ENCODE results near the gene ST6GALNAC4.
"Not testable (repeated sequence)": the region's sequence is repeated elsewhere in the genome, so short reads cannot be mapped to it uniquely, and the experiment has no call there.

The ST6GALNAC4 gene

DNA sequence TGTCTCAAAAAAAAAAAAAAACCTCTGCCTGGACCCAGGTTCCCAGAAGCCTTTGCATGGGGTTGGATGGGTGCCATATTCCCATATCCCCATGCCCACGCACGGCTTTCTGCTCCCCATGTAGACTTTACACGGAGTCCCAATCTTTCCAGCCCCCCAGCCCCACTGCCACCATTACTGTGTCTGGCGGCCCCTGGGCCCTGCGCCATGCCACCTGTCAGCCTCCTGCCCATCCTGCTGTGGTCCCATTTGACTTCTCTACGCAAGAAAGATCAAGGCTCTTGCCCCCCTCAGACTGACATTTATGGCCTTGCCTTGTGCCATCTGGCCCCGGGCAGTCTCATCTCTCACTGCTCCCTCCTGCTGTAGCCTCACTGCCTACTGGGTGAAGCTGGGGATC, 32.9 kb downstream of the ST6GALNAC4 start:
- ATAC-seq (replicated peaks; ENCODE audit: extremely low read depth, poor library complexity, severe bottlenecking): no peak
- peak overlapping the region; percentile 73 for H3K27ac Mint-ChIP-seq (ENCODE audit: low read depth)

DNA sequence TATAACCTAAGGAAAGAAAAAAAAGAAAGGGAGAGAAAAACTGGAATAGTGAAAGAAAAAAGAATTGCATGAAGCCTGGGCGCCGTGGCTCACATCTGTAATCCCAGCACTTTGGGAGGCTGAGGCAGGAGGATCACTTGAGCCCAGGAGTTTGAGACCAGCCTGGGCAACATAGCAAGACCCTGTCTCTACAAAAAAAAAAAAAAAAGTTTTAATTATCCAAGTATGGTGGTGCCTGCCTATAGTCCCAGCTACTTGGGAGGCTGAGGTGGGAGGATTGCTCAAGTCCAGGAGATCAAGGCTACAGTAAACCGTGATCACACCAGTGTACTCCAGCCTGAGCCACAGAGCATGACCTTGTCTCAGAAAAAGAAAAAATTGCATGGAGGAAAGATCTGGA, 35.1 kb downstream of the ST6GALNAC4 start:
- not testable (repeated sequence) for H3K27me3 Mint-ChIP-seq; DNase-seq (ENCODE audit: low spot score in 2 of 2); H3K4me3 Mint-ChIP-seq; H3K9me3 Mint-ChIP-seq; ATAC-seq (replicated peaks; ENCODE audit: extremely low read depth, poor library complexity, severe bottlenecking)
- H3K4me1 Mint-ChIP-seq: peaks cover 18% of the 10 kb centered on the region
- peak overlapping the region; percentile 24 for H3K27ac Mint-ChIP-seq (ENCODE audit: low read depth)
- H3K36me3 Mint-ChIP-seq (ENCODE audit: insufficient read depth): peaks cover 24% of the 10 kb centered on the region

More for the DNA sequence above, 32.9 kb downstream of the ST6GALNAC4 start:
- Mint-ChIP-seq H3K36me3 (ENCODE audit: insufficient read depth) (peaks cover 35% of the 10 kb centered on the region), H3K4me1 (peaks cover 24% of the 10 kb centered on the region), H3K27me3 (no peaks in the 10 kb centered on the region), H3K9me3 (no peaks in the 10 kb centered on the region), H3K4me3 (no peak overlapping the region)
- DNase-seq (ENCODE audit: low spot score in 2 of 2): no peak

DNA sequence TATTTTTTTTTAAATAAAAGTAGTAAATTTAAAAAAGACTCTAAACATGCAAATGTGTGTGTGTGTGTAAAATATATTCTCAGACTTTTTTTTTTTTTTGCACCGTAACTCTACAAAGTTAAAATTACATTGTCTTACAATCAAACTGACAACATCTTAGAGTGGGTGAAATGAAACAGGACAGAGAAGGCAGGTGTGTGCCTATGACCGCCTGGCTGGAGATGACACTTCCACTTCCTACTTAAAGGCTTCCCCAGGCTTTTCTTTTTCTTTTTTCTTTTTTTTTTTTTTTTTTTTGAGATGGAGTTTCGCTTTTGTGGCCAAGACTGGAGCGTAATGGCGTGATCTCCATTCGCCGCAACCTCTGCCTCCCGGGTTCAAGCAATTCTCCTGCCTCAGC, 36.7 kb downstream of the ST6GALNAC4 start:
- H3K4me1 Mint-ChIP-seq: peaks cover 13% of the 10 kb centered on the region
- no peak for DNase-seq (ENCODE audit: low spot score in 2 of 2)
- H3K4me3 Mint-ChIP-seq: no peak overlapping the region
- H3K27me3 Mint-ChIP-seq: no peaks in the 10 kb centered on the region
- H3K9me3 Mint-ChIP-seq: no peaks in the 10 kb centered on the region
- no peak for ATAC-seq (replicated peaks; ENCODE audit: extremely low read depth, poor library complexity, severe bottlenecking)
- peaks cover 17% of the 10 kb centered on the region for H3K36me3 Mint-ChIP-seq (ENCODE audit: insufficient read depth)
- H3K27ac Mint-ChIP-seq (ENCODE audit: low read depth): no peak overlapping the region

DNA sequence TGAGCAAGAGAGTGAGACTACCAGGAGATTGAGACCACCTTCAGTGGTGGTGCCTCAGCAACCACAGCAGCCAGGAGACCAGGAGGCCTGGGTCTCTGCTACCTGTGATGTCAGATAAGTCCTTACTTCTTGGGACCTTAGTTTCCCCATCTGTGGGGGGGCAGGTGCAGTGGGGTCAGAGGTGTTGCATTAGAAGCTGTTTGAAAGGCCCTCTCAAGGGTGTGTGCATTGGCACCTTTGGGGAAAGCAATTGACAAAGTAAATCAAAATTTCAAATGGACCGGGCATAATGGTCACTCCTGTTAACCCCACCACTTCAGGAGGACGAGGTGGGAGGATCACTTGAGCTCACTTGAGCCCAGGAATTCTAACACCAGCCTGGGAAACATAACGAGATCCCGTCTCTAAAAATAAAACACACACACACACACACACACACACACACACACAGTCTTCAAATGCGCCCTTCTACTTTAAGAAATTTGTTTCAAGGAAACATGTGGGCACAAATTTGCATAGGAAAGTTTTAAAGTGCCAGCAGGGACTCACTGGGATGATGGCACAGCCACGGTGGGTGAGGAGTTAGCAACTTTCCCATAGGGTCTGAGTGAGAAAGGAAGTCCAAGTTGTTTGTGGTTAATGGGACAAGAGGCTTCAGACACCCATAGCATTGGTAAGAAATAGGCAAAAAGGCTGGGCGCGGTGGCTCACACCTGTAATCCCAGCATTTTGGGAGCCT, 38.0 kb downstream of the ST6GALNAC4 start:
- no peak overlapping the region for H3K4me3 Mint-ChIP-seq
- DNase-seq (ENCODE audit: low spot score in 2 of 2) (no peak), ATAC-seq (replicated peaks; ENCODE audit: extremely low read depth, poor library complexity, severe bottlenecking) (no peak)
- H3K27ac Mint-ChIP-seq (ENCODE audit: low read depth): no peak overlapping the region
- H3K36me3 Mint-ChIP-seq (ENCODE audit: insufficient read depth): peaks cover 10% of the 10 kb centered on the region
- H3K9me3 Mint-ChIP-seq: no peaks in the 10 kb centered on the region
- peaks cover under 1% of the 10 kb centered on the region for H3K4me1 Mint-ChIP-seq
- H3K27me3 Mint-ChIP-seq: no peaks in the 10 kb centered on the region

DNA sequence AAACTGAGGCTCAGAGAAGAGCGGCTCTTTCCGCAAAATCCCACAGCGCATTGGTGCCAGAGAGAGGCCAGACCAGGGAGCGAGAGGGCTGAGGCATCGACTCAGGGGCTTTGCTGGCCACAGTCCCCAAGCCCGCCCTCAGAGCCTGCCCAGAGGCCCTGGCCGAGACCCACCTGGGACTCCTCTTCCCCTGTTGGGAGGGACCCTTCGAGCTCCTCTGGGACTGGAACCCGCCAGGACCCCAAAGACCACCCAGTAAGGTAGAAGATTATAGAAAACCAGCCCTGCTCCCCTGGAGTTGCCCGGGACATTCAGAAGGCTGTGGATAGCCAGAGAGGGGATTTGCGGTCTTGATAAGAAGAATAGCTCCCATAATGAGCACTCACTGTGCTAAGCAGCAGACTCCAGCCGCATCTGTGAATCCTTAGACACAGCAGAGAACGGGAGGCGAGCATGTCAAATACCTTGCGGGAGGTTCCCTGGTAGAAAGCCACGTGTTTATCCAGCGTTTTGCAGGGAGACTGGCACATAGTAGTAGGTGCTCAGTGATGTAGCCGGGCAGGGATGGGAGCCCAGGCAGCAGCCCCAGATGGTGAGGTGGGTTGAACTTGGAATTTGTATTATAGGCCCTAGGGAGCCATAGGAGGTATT, 38.7 kb downstream of the ST6GALNAC4 start:
- no peak for DNase-seq (ENCODE audit: low spot score in 2 of 2)
- no peaks in the 10 kb centered on the region for H3K27me3 Mint-ChIP-seq
- no peak for ATAC-seq (replicated peaks; ENCODE audit: extremely low read depth, poor library complexity, severe bottlenecking)
- H3K9me3 Mint-ChIP-seq: no peaks in the 10 kb centered on the region
- H3K36me3 Mint-ChIP-seq (ENCODE audit: insufficient read depth): peaks cover 9% of the 10 kb centered on the region
- H3K4me3 Mint-ChIP-seq: no peak overlapping the region
- H3K27ac Mint-ChIP-seq (ENCODE audit: low read depth): no peak overlapping the region
- H3K4me1 Mint-ChIP-seq: no peaks in the 10 kb centered on the region

DNA sequence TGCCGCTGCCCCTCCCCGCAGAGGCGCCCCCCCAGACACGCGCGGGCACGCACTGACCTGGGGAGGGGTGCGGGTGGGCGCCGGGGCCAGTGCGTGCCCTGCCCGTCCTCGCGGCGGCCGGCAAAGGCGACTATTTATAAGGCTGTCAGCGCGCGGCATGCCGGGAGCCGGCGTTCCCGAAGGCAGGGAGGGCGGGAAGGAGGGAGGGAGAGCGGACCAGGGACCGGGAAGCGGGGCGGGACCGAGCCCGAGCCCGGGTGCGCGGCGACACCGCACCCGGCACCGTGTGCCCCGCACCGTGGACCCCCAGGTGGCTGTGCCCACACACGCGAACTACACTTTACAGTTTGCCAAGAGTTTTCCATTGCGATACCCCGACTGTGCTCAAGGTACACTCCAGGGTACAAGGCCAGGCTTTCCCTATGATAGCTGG, 39.3 kb downstream of the ST6GALNAC4 start, which contains the start of gene AK1:
Gene AK1, minus strand, starts transcription at position 110 of the 433 bp plus-strand sequence. CDS start 3,058 bp downstream, outside the sequence.
- Mint-ChIP-seq H3K27me3 (no peaks in the 10 kb centered on the region), H3K4me3 (no peak within 1 kb of the TSS), H3K4me1 (no peaks in the 10 kb centered on the region), H3K9me3 (no peaks in the 10 kb centered on the region), H3K36me3 (ENCODE audit: insufficient read depth) (peaks cover 6% of the 10 kb centered on the region), H3K27ac (ENCODE audit: low read depth) (no peak within 1 kb of the TSS)
- DNase-seq (ENCODE audit: low spot score in 2 of 2) (no peak), ATAC-seq (replicated peaks; ENCODE audit: extremely low read depth, poor library complexity, severe bottlenecking) (no peak)

DNA sequence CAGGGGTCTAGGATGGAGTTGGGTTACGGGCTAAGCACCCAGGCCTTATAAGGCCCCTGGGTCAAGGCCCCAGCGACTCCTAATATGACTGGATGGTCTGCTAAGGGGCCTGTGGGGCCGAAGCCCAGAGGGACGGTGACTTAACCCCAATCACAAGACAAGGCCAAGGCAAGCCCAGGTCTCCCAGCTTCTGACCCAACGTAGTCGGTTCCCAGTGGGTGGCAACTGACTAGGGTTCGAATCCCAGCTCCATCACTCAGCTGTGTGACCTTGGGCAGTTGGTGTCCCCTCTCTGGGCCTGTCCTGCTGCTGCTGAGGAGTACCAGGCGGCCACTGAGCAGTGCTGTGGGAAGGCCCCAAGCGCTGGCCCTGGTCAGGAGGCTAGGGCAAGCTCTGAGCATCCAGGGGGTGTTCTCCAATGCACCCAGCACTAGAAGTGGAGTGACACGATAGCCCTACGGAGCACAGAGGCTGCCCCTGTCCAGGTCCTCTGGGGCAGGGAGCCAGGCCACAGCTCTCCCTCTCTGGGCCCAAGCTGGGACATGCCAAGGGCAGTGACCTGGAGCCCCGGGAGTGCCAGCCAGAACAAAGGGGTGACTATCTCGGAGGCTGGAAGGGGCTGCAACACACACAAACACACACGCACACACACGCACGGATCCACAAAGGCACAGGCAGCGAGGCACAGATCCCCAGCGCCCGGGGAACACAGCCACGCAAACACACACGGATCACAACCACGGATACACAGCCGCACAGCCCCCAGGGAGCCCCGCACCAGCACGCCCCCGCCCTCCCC, 39.9 kb downstream of the ST6GALNAC4 start:
- H3K4me3 Mint-ChIP-seq: no peak overlapping the region
- DNase-seq (ENCODE audit: low spot score in 2 of 2) (no peak), ATAC-seq (replicated peaks; ENCODE audit: extremely low read depth, poor library complexity, severe bottlenecking) (no peak)
- H3K27me3 Mint-ChIP-seq: no peaks in the 10 kb centered on the region
- H3K4me1 Mint-ChIP-seq: no peaks in the 10 kb centered on the region
- H3K27ac Mint-ChIP-seq (ENCODE audit: low read depth): no peak overlapping the region
- H3K9me3 Mint-ChIP-seq: no peaks in the 10 kb centered on the region
- peaks cover 6% of the 10 kb centered on the region for H3K36me3 Mint-ChIP-seq (ENCODE audit: insufficient read depth)

DNA sequence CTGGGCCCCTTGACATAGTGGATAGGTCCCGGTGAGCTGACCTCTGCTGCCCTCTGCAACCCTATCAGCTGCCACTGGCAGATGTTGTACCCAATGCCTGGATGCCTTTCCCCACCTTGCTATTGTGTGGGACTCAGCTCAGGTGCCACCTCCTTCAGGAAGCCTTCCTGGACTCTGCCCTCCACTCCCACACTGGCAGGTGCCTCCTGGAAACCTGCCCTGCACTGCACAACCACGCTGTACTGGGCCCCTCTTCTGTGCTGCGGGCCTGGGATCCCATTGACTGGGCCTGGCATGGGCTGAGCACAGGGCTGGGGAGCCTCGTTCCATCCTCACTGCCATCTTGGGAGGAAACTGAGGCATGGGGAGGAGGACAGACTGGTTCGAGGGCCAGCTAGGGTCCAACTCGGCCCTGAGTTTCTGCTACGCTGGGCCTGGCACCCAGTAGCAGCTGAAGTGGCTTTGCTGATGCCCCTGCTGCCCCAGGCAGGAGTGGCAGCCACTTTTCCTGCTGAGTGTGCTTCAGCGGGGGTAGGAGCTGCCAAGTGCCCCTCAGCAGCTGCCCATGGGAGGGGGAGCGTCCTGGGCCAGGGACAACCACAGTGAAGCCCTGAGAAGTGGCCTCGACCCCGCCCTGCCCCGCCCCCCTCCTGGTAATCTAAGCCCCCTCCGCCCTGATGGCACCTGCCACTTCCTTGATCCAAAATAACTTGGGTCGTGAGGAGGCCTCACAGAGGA, 40.6 kb downstream of the ST6GALNAC4 start:
- DNase-seq (ENCODE audit: low spot score in 2 of 2) (no peak), ATAC-seq (replicated peaks; ENCODE audit: extremely low read depth, poor library complexity, severe bottlenecking) (no peak)
- Mint-ChIP-seq H3K27ac (ENCODE audit: low read depth) (no peak overlapping the region), H3K36me3 (ENCODE audit: insufficient read depth) (peaks cover 6% of the 10 kb centered on the region), H3K27me3 (no peaks in the 10 kb centered on the region), H3K9me3 (no peaks in the 10 kb centered on the region), H3K4me1 (no peaks in the 10 kb centered on the region), H3K4me3 (no peak overlapping the region)

DNA sequence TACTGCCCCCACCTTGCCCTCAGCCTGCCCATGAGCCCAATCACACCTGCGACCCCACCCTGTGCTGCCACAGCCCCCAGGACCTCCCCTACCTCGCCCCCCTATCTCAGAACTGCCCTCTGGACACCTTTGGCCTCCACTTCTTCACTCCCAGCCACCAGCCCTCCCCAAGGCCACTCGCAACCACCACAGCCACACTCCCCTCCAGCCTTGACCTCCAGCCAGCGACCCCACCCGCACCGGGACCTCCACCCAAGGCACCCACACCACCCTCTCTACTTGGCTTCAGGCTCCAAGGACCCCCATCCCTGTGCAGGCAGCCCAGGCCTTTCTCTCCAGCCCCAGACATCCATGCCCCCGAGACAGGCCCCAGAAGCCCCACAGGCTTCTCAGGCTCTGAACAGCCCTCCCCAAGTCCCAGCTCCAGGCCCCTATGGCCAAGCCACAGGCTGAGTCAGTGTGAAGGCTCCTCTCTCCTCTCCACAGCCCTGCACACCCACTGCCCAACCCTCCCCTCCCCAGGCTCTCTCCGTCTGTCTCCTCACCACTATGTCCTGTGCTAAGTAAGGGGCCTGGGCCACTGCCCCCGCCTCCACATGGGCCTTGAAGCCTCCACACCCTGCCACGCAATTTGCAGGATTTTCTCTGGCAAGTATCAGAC, 41.4 kb downstream of the ST6GALNAC4 start:
- no peak overlapping the region for H3K27ac Mint-ChIP-seq (ENCODE audit: low read depth)
- H3K27me3 Mint-ChIP-seq: no peaks in the 10 kb centered on the region
- no peaks in the 10 kb centered on the region for H3K9me3 Mint-ChIP-seq
- no peak overlapping the region for H3K4me3 Mint-ChIP-seq
- DNase-seq (ENCODE audit: low spot score in 2 of 2) (no peak), ATAC-seq (replicated peaks; ENCODE audit: extremely low read depth, poor library complexity, severe bottlenecking) (no peak)
- peaks cover 6% of the 10 kb centered on the region for H3K36me3 Mint-ChIP-seq (ENCODE audit: insufficient read depth)
- H3K4me1 Mint-ChIP-seq: no peaks in the 10 kb centered on the region

DNA sequence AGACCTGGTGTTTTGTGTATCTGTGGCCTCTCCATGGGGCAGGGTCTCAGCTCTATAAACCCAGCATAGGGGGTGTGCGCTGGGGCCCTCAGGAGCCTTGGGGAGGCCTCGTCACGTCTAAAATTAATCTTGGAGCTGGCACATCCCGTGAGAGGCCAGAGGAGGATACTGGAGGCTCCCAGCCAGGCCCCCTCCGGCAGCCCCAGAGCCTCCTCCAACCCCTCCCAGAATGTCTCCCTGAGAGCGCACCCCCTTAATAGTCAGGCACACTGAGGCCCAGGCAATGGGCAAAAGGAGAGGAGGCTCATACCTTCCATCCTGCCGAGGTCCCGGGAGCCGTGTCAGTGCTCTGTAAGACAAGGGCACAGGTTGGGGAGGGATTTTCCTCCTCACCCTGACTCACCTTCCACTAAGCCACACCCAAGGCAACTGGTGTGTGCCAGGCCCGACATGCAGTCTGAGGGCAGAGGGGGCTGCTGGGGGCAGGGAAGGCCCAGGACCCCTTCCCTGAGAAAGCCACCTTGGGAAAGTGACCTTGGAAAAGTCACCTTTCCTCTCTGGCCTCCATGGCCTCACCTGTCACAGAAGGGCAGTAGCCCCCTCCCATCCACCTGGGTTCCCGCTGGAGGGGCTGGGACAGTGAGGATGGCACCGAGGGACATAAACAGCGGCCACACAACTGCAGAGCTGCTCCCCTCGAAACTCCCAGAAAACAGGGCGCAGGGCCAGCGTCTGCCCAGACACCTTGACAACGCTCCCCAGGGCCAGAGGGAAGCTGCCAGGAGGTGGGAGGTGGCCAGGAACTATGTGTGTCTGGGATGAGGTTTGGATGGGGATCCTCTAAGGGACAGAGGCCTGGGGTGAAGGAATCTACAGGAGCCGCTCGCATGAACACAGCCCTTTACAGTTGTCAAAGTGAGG, 42.3 kb downstream of the ST6GALNAC4 start:
- Mint-ChIP-seq H3K4me3 (no peak overlapping the region), H3K9me3 (no peaks in the 10 kb centered on the region), H3K36me3 (ENCODE audit: insufficient read depth) (peaks cover 6% of the 10 kb centered on the region), H3K4me1 (no peaks in the 10 kb centered on the region), H3K27ac (ENCODE audit: low read depth) (no peak overlapping the region), H3K27me3 (no peaks in the 10 kb centered on the region)
- ATAC-seq (replicated peaks; ENCODE audit: extremely low read depth, poor library complexity, severe bottlenecking) (no peak), DNase-seq (ENCODE audit: low spot score in 2 of 2) (no peak)

DNA sequence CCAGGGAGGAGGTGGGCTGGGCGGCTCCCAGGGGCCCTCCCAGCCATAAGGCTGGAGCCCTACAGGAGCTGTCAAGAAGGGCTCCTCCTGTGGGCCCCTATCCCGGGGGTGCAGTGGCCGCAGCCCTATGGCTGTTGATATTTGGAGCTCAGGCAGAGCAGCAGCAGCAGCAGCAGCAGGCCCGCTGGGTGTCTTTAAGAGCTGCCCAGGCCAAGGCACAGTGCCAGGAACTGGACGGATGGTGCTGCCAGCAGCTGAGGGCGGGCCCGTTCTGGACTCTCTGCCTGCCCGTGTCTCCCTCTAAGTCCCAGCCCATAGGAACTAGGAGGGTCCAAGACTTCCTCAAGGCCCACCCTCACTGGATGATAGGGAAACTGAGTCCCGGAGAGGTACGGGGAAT, 43.0 kb downstream of the ST6GALNAC4 start:
- no peaks in the 10 kb centered on the region for H3K4me1 Mint-ChIP-seq
- H3K27ac Mint-ChIP-seq (ENCODE audit: low read depth): no peak overlapping the region
- DNase-seq (ENCODE audit: low spot score in 2 of 2): no peak

More for the DNA sequence above, 43.0 kb downstream of the ST6GALNAC4 start:
- H3K36me3 Mint-ChIP-seq (ENCODE audit: insufficient read depth): peaks cover 4% of the 10 kb centered on the region
- no peaks in the 10 kb centered on the region for H3K27me3 Mint-ChIP-seq
- no peak overlapping the region for H3K4me3 Mint-ChIP-seq
- ATAC-seq (replicated peaks; ENCODE audit: extremely low read depth, poor library complexity, severe bottlenecking): no peak
- H3K9me3 Mint-ChIP-seq: no peaks in the 10 kb centered on the region

All from central memory CD8-positive, alpha-beta T cell (primary cell).